Measurements from ENCODE around the gene SLC12A8. TPM values are rescaled to one million over a fixed set of nuclear protein-coding genes. Genes with fewer than 3 reads are reported as not detected.

The SLC12A8 gene
- total and polyA plus RNA-seq, 4 donors: 1.1 to 2.6 (median 1.4) TPM; not detected in 1

DNA sequence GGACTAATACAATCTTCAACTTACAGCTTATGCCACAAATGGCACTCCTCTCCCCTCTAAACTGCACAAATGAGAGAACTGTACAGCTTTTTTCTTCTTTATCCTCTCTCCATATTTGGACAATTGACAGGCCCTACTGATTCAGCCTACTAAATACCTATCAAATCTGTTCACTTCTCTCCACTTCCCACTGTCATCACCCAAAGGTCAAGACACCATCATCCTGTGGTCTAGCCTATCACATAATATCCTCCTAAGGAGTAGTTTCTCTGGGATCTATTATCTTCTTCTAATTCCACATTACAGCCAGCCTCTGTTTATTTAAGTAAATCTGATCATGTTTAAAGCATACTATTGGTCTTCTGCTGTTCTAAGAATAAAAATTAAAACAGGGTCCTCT lies 33.0 kb upstream of the SLC12A8 start:
- Histone ChIP-seq H3K9me3 (ENCODE audit: control insufficient read depth, low read length) (no peaks in the 10 kb centered on the region), H3K36me3 (ENCODE audit: control insufficient read depth in 1 of 2, insufficient read depth in 2 of 2, low read length in 1 of 2) (no peaks in the 10 kb centered on the region), H3K4me1 (ENCODE audit: control insufficient read depth in 1 of 2, insufficient read depth in 2 of 2, low read length in 2 of 2) (no peaks in the 10 kb centered on the region), H3K27me3 (ENCODE audit: control insufficient read depth in 1 of 2, insufficient read depth in 2 of 2, low read length in 1 of 2) (no peaks in the 10 kb centered on the region), H3K4me3 (ENCODE audit: low read length in 2 of 2) (no peak overlapping the region), H3K27ac (ENCODE audit: low read depth in 1 of 2, low read length in 2 of 2) (no peak overlapping the region)
- intact Hi-C loops (cut with DNase I): no loop called here
- no peak for DNase-seq
- no peak for ATAC-seq (ENCODE audit: low FRiP score)

GRCh38 chr3:125240496-125240895 lies 27.9 kb upstream of the SLC12A8 start:
- Histone ChIP-seq H3K9me3 (ENCODE audit: control insufficient read depth, low read length) (no peaks in the 10 kb centered on the region), H3K4me1 (ENCODE audit: control insufficient read depth in 1 of 2, insufficient read depth in 2 of 2, low read length in 2 of 2) (no peaks in the 10 kb centered on the region), H3K36me3 (ENCODE audit: control insufficient read depth in 1 of 2, insufficient read depth in 2 of 2, low read length in 1 of 2) (no peaks in the 10 kb centered on the region), H3K4me3 (ENCODE audit: low read length in 2 of 2) (no peak overlapping the region), H3K27me3 (ENCODE audit: control insufficient read depth in 1 of 2, insufficient read depth in 2 of 2, low read length in 1 of 2) (no peaks in the 10 kb centered on the region), H3K27ac (ENCODE audit: low read depth in 1 of 2, low read length in 2 of 2) (no peak overlapping the region)
- DNase-seq (no peak), ATAC-seq (ENCODE audit: low FRiP score) (no peak)
- intact Hi-C loops (cut with DNase I): no loop called here
- 64 to 67% methylated on average over 4 of the region's 4 CpGs for WGBS, 2 donors

DNA sequence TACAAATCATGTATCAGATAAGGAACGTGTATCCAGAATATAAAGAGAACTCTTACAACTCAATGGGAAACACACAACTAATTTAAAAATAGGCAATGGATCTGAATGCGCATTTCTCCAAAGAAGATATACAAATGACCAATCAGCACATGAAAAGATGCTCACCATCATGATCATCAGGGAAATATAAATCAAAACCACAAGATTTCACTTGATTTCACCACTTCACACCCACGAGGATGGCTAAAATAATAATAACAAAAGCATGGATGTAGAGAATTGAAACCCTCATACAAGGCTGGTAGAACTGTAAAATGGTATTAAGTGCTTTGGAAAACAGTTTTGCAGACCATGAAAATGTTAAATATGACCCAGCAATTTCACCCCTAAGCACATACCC lies 26.7 kb upstream of the SLC12A8 start:
- DNase-seq (no peak), ATAC-seq (ENCODE audit: low FRiP score) (no peak)
- no peaks in the 10 kb centered on the region for H3K27me3 ChIP-seq (ENCODE audit: control insufficient read depth in 1 of 2, insufficient read depth in 2 of 2, low read length in 1 of 2)
- intact Hi-C loops (cut with DNase I): no loop called here
- H3K4me1 ChIP-seq (ENCODE audit: control insufficient read depth in 1 of 2, insufficient read depth in 2 of 2, low read length in 2 of 2): no peaks in the 10 kb centered on the region
- H3K9me3 ChIP-seq (ENCODE audit: control insufficient read depth, low read length): no peaks in the 10 kb centered on the region
- no peak overlapping the region for H3K4me3 ChIP-seq (ENCODE audit: low read length in 2 of 2)
- 67 to 71% methylated on average over 3 of the region's 3 CpGs for WGBS, 2 donors
- no peaks in the 10 kb centered on the region for H3K36me3 ChIP-seq (ENCODE audit: control insufficient read depth in 1 of 2, insufficient read depth in 2 of 2, low read length in 1 of 2)
- H3K27ac ChIP-seq (ENCODE audit: low read depth in 1 of 2, low read length in 2 of 2): no peak overlapping the region

DNA sequence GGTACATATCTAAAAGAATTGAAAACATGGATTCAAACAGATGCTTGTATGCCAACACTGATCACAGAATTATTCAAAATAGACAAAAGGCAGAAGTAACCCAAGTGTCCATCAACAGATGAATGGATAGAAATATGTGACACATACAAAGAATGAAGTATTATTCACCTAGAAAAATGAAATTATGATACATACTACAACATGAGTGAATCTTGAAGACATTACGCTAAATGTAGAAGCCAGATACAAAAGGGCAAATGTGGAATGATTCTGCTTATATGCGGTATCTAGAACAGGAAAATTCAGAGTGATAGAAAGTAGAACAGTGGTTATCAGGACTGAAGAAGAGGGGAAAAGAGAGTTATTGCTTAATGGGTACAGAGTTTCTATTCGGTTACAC lies 26.2 kb upstream of the SLC12A8 start:
- Histone ChIP-seq H3K27me3 (ENCODE audit: control insufficient read depth in 1 of 2, insufficient read depth in 2 of 2, low read length in 1 of 2) (no peaks in the 10 kb centered on the region), H3K36me3 (ENCODE audit: control insufficient read depth in 1 of 2, insufficient read depth in 2 of 2, low read length in 1 of 2) (no peaks in the 10 kb centered on the region), H3K27ac (ENCODE audit: low read depth in 1 of 2, low read length in 2 of 2) (no peak overlapping the region), H3K4me1 (ENCODE audit: control insufficient read depth in 1 of 2, insufficient read depth in 2 of 2, low read length in 2 of 2) (no peaks in the 10 kb centered on the region), H3K9me3 (ENCODE audit: control insufficient read depth, low read length) (no peaks in the 10 kb centered on the region), H3K4me3 (ENCODE audit: low read length in 2 of 2) (no peak overlapping the region)
- ATAC-seq (ENCODE audit: low FRiP score): no peak
- intact Hi-C loops (cut with DNase I): no loop called here
- DNase-seq: no peak
- 95 to 97% methylated on average over 3 of the region's 3 CpGs for WGBS, 2 donors

DNA sequence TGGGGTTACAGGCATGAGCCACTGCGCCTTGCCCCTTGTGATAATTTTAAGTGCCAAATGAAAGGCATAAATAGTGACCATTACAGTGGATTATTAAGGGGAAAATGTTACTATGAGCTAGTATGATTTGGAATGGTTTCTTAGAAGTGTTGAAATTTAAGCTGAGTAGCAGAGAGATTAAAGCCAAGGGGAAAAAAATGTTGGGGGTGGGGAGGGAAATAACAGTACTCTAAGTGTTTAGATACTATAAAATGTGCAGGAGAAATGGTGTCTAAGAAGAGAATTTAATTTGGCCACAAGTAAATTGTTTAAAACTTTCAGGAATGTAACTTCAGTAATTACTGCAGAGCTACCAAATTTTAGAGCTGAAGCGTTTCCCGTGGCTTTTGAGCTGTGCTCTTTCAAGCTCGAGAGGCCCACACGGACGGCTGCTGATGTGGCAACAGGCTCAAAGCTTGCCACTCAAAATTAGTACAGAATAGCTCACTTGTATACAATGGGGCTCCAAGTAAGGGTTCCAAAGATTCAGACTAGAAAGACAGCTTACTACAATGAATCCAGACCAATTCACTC lies 23.9 kb upstream of the SLC12A8 start:
- intact Hi-C loops (cut with DNase I): no loop called here
- H3K27ac ChIP-seq (ENCODE audit: low read depth in 1 of 2, low read length in 2 of 2): no peak overlapping the region
- WGBS, 2 donors: 61 to 70% methylated on average over 6 of the region's 6 CpGs

DNA sequence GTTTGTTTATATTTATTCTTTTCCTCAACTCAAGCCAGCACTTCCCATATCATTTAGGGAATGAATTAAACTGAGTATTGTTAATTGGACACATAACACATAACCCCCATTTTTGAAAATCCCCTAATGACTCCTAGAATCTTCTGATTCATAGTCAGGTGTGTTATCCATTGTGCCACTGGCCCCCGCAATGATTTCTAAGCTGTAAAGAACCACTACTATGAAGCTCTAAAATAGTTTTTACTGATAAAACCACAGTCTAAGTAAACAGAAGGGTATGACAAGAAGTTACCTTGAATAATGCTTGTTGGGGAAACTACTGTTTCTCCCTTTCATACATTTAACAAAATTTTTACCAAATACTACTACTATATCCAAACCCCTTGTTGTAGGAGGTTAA lies 22.3 kb upstream of the SLC12A8 start:
- DNase-seq (no peak), ATAC-seq (ENCODE audit: low FRiP score) (no peak)
- Histone ChIP-seq H3K9me3 (ENCODE audit: control insufficient read depth, low read length) (no peaks in the 10 kb centered on the region), H3K4me3 (ENCODE audit: low read length in 2 of 2) (no peak overlapping the region), H3K27me3 (ENCODE audit: control insufficient read depth in 1 of 2, insufficient read depth in 2 of 2, low read length in 1 of 2) (no peaks in the 10 kb centered on the region), H3K36me3 (ENCODE audit: control insufficient read depth in 1 of 2, insufficient read depth in 2 of 2, low read length in 1 of 2) (peaks cover 0 to 5% of the 10 kb centered on the region in 2 donors), H3K27ac (ENCODE audit: low read depth in 1 of 2, low read length in 2 of 2) (no peak overlapping the region), H3K4me1 (ENCODE audit: control insufficient read depth in 1 of 2, insufficient read depth in 2 of 2, low read length in 2 of 2) (peaks cover 0 to under 1% of the 10 kb centered on the region in 2 donors)
- WGBS, 2 donors: 97% methylated on average over 1 of the region's 1 CpG
- intact Hi-C loops (cut with DNase I): no loop called here

More for the DNA sequence above, 23.9 kb upstream of the SLC12A8 start:
- no peaks in the 10 kb centered on the region for H3K27me3 ChIP-seq (ENCODE audit: control insufficient read depth in 1 of 2, insufficient read depth in 2 of 2, low read length in 1 of 2)
- no peak overlapping the region for H3K4me3 ChIP-seq (ENCODE audit: low read length in 2 of 2)
- ATAC-seq (ENCODE audit: low FRiP score) (no peak), DNase-seq (no peak)
- H3K9me3 ChIP-seq (ENCODE audit: control insufficient read depth, low read length): no peaks in the 10 kb centered on the region
- H3K4me1 ChIP-seq (ENCODE audit: control insufficient read depth in 1 of 2, insufficient read depth in 2 of 2, low read length in 2 of 2): no peaks in the 10 kb centered on the region
- H3K36me3 ChIP-seq (ENCODE audit: control insufficient read depth in 1 of 2, insufficient read depth in 2 of 2, low read length in 1 of 2): peaks cover 0 to 5% of the 10 kb centered on the region in 2 donors

- no peaks in the 10 kb centered on the region for H3K9me3 ChIP-seq (ENCODE audit: control insufficient read depth, low read length)
- intact Hi-C loops (cut with DNase I): no loop called here
- H3K36me3 ChIP-seq (ENCODE audit: control insufficient read depth in 1 of 2, insufficient read depth in 2 of 2, low read length in 1 of 2): peaks cover 0 to 5% of the 10 kb centered on the region in 2 donors
- no peaks in the 10 kb centered on the region for H3K27me3 ChIP-seq (ENCODE audit: control insufficient read depth in 1 of 2, insufficient read depth in 2 of 2, low read length in 1 of 2)
- peak overlapping the region in 1 of 2 donors; percentile 19 for H3K27ac ChIP-seq (ENCODE audit: low read depth in 1 of 2, low read length in 2 of 2)
- no peak for DNase-seq
- WGBS, 2 donors: 94 to 97% methylated on average over 3 of the region's 3 CpGs
- no peak for ATAC-seq (ENCODE audit: low FRiP score)
- H3K4me1 ChIP-seq (ENCODE audit: control insufficient read depth in 1 of 2, insufficient read depth in 2 of 2, low read length in 2 of 2): peaks cover 0 to 4% of the 10 kb centered on the region in 2 donors
- H3K4me3 ChIP-seq (ENCODE audit: low read length in 2 of 2): no peak overlapping the region
Measured at GRCh38 chr3:125232401-125232800, 19.9 kb upstream of the SLC12A8 start.

DNA sequence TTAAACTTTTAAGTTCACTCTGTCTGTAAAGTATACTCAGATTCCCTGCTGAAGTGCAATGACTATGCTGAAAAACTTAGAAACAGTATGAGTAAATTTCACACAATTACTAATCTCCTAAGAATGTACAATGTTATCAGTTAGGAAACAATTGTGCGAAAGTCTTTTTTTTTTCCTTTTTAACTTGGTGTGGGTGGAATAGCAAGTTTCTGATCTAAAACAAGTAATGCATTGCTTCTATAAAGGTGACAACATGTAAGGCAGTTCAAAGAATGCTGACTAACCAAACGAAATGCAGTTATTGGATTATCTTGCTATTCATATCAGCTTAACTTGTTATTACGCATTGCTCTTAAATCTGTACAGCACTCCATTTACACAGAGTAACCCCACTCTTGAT lies 19.3 kb upstream of the SLC12A8 start:
- Histone ChIP-seq H3K9me3 (ENCODE audit: control insufficient read depth, low read length) (no peaks in the 10 kb centered on the region), H3K27me3 (ENCODE audit: control insufficient read depth in 1 of 2, insufficient read depth in 2 of 2, low read length in 1 of 2) (no peaks in the 10 kb centered on the region), H3K36me3 (ENCODE audit: control insufficient read depth in 1 of 2, insufficient read depth in 2 of 2, low read length in 1 of 2) (peaks cover 0 to 5% of the 10 kb centered on the region in 2 donors), H3K4me1 (ENCODE audit: control insufficient read depth in 1 of 2, insufficient read depth in 2 of 2, low read length in 2 of 2) (peaks cover 0 to 4% of the 10 kb centered on the region in 2 donors), H3K27ac (ENCODE audit: low read depth in 1 of 2, low read length in 2 of 2) (no peak overlapping the region), H3K4me3 (ENCODE audit: low read length in 2 of 2) (no peak overlapping the region)
- intact Hi-C loops (cut with DNase I): no loop called here
- WGBS, 2 donors: 25 to 32% methylated on average over 3 of the region's 3 CpGs
- no peak for ATAC-seq (ENCODE audit: low FRiP score)
- DNase-seq: no peak

- no peak overlapping the region for H3K27ac ChIP-seq (ENCODE audit: low read depth in 1 of 2, low read length in 2 of 2)
- peaks cover 0 to 5% of the 10 kb centered on the region in 2 donors for H3K36me3 ChIP-seq (ENCODE audit: control insufficient read depth in 1 of 2, insufficient read depth in 2 of 2, low read length in 1 of 2)
- peaks cover 0 to 4% of the 10 kb centered on the region in 2 donors for H3K4me1 ChIP-seq (ENCODE audit: control insufficient read depth in 1 of 2, insufficient read depth in 2 of 2, low read length in 2 of 2)
- H3K4me3 ChIP-seq (ENCODE audit: low read length in 2 of 2): no peak overlapping the region
- intact Hi-C loops (cut with DNase I): no loop called here
- DNase-seq (no peak), ATAC-seq (ENCODE audit: low FRiP score) (no peak)
- no peaks in the 10 kb centered on the region for H3K9me3 ChIP-seq (ENCODE audit: control insufficient read depth, low read length)
- 89 to 94% methylated on average over 1 of the region's 1 CpG for WGBS, 2 donors
- no peaks in the 10 kb centered on the region for H3K27me3 ChIP-seq (ENCODE audit: control insufficient read depth in 1 of 2, insufficient read depth in 2 of 2, low read length in 1 of 2)
Measured at GRCh38 chr3:125229707-125230106, 17.2 kb upstream of the SLC12A8 start.
